ENCODE data around the gene SYNE2. TPM values are rescaled to one million over a fixed set of nuclear protein-coding genes. Genes with fewer than 3 reads are reported as not detected.

SYNE2 gene
- total RNA-seq, 1 donor from 2014 or later = 81.4 TPM

DNA sequence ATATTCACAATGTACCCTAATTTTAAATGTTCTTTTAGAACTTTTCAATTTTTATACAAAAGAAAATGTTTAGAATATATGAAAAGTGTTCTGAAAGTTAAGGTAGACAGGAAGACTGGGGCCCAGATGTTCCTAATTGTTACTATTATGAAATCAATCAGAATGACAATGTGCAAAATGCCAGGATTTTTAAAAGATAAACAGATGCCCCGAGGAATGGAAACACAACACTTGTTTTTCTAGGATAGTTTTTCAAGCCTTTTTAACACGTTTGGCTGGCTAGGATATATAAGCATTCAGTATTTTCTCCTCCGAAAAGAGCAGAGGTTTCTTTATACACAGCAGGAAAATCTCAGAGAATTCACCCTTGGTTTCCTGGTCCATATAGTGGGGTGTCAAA is 334.5 kb downstream of the SYNE2 start:
- Histone ChIP-seq H3K27ac (ENCODE audit: low read depth, low read length) (no peak overlapping the region), H3K9me3 (ENCODE audit: control insufficient read depth in 3 of 3, low read length in 3 of 3) (no peaks in the 10 kb centered on the region), H3K27me3 (ENCODE audit: control insufficient read depth in 3 of 3, insufficient read depth in 3 of 3, low read length in 3 of 3) (no peaks in the 10 kb centered on the region), H3K36me3 (ENCODE audit: control insufficient read depth in 3 of 3, insufficient read depth in 3 of 3, low read length in 3 of 3) (peaks cover 7 to 29% (median 21%) of the 10 kb centered on the region in 3 donors), H3K4me1 (ENCODE audit: control insufficient read depth in 3 of 3, insufficient read depth in 3 of 3, low read length in 3 of 3) (peaks cover 0 to 4% (median 0%) of the 10 kb centered on the region in 3 donors), H3K4me3 (ENCODE audit: low read length in 3 of 3) (no peak overlapping the region), H3K9ac (ENCODE audit: low read depth in 1 of 3, low read length in 3 of 3) (no peak overlapping the region)

DNA sequence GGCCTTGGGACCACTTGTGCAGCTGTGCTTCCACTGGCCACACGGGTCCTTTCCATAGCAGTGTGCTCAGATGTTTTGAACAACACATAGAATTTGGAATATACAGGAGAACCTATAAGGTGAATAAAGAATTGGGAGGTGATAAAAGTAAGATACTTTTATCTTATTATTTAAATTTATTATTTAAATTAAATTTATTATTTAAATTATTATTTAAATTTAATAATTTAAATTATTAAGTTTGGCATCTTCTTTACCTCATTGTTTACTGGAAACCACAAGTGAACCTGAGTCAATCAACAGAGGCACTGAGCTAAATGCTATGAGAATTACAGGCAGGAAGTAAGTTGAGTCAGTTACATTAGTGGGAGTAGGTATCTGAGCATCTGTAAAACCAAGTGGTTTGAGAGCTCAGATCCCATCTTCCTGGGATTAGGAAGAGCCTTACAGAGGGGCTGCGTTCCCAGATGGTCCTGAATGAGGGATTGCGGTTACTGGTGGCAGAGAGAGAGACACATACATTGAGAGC is 338.2 kb downstream of the SYNE2 start:
- no peak overlapping the region for H3K27ac ChIP-seq (ENCODE audit: low read depth, low read length)
- no peaks in the 10 kb centered on the region for H3K9me3 ChIP-seq (ENCODE audit: control insufficient read depth in 3 of 3, low read length in 3 of 3)
- H3K27me3 ChIP-seq (ENCODE audit: control insufficient read depth in 3 of 3, insufficient read depth in 3 of 3, low read length in 3 of 3) = no peaks in the 10 kb centered on the region
- H3K4me1 ChIP-seq (ENCODE audit: control insufficient read depth in 3 of 3, insufficient read depth in 3 of 3, low read length in 3 of 3) = peaks cover 2 to 10% (median 3%) of the 10 kb centered on the region in 3 donors
- no peak overlapping the region for H3K9ac ChIP-seq (ENCODE audit: low read depth in 1 of 3, low read length in 3 of 3)
- no peak overlapping the region for H3K4me3 ChIP-seq (ENCODE audit: low read length in 3 of 3)
- H3K36me3 ChIP-seq (ENCODE audit: control insufficient read depth in 3 of 3, insufficient read depth in 3 of 3, low read length in 3 of 3) = peaks cover 7 to 23% (median 20%) of the 10 kb centered on the region in 3 donors

DNA sequence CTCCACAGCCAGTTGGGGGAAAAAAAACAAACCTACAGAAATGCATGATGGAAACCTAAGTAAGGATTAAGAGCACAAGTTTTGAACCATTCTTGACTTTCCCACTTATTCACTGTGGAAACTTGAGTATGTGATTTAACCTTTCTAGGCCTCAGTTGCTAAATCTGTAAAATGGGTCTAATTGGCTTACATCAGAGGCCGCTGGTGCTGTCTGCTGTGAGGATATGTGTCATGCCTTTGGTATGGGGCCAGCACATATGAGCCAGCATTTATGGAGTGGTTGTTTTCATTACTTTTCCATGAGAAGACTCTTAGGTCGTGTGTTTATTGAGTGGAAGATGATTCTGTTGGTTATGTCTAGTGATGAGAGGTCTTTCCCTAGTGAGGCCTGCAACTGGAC is 339.0 kb downstream of the SYNE2 start:
- no peaks in the 10 kb centered on the region for H3K9me3 ChIP-seq (ENCODE audit: control insufficient read depth in 3 of 3, low read length in 3 of 3)
- H3K4me1 ChIP-seq (ENCODE audit: control insufficient read depth in 3 of 3, insufficient read depth in 3 of 3, low read length in 3 of 3) = peaks cover 2 to 15% (median 3%) of the 10 kb centered on the region in 3 donors
- no peak overlapping the region for H3K9ac ChIP-seq (ENCODE audit: low read depth in 1 of 3, low read length in 3 of 3)
- H3K4me3 ChIP-seq (ENCODE audit: low read length in 3 of 3) = no peak overlapping the region
- H3K36me3 ChIP-seq (ENCODE audit: control insufficient read depth in 3 of 3, insufficient read depth in 3 of 3, low read length in 3 of 3) = peaks cover 3 to 19% (median 14%) of the 10 kb centered on the region in 3 donors
- no peaks in the 10 kb centered on the region for H3K27me3 ChIP-seq (ENCODE audit: control insufficient read depth in 3 of 3, insufficient read depth in 3 of 3, low read length in 3 of 3)
- H3K27ac ChIP-seq (ENCODE audit: low read depth, low read length) = no peak overlapping the region

DNA sequence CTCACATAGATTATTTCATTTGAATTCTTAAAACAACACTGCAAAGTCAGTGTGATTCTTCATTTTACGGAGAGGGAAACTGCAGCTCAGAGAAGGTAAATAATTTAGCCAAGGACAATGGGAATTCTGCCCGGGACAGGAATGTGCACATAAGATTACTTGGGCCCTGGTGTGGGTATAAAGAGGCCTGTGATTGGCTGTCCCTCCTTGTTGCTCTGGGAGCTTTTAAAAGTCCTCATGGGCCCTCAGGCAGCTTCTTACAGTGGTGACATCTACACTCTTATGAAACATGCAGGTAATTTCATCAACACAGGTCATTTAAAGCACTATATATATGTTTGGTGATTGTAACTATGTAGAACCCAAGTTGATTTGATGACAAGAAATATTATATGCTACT is 341.0 kb downstream of the SYNE2 start:
- no peaks in the 10 kb centered on the region for H3K9me3 ChIP-seq (ENCODE audit: control insufficient read depth in 3 of 3, low read length in 3 of 3)
- no peak overlapping the region for H3K27ac ChIP-seq (ENCODE audit: low read depth, low read length)
- H3K4me3 ChIP-seq (ENCODE audit: low read length in 3 of 3) = no peak overlapping the region
- no peaks in the 10 kb centered on the region for H3K27me3 ChIP-seq (ENCODE audit: control insufficient read depth in 3 of 3, insufficient read depth in 3 of 3, low read length in 3 of 3)
- H3K9ac ChIP-seq (ENCODE audit: low read depth in 1 of 3, low read length in 3 of 3) = no peak overlapping the region
- H3K36me3 ChIP-seq (ENCODE audit: control insufficient read depth in 3 of 3, insufficient read depth in 3 of 3, low read length in 3 of 3) = peaks cover 3 to 8% (median 8%) of the 10 kb centered on the region in 3 donors
- peaks cover 7 to 27% (median 17%) of the 10 kb centered on the region in 3 donors for H3K4me1 ChIP-seq (ENCODE audit: control insufficient read depth in 3 of 3, insufficient read depth in 3 of 3, low read length in 3 of 3)

DNA sequence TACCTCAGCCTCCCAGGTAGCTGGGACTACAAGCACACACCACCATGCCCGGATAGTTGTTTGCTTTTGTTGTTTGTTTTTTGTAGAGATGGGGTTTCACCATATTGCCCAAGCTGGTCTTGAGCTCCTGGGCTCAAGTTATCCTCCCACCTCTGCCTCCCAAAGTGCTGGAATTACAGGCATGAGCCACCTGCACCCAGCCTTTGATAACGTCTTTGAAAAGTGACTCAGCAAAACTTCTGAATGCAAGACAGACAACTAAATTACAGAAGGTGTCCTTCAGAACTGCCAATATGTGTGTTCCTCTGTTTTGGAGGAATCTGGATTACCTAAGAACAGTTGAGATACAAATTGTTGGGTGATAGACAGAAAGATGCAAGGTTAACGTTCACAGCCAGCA is 341.6 kb downstream of the SYNE2 start:
- Histone ChIP-seq H3K4me3 (ENCODE audit: low read length in 3 of 3) (no peak overlapping the region), H3K9me3 (ENCODE audit: control insufficient read depth in 3 of 3, low read length in 3 of 3) (no peaks in the 10 kb centered on the region), H3K27me3 (ENCODE audit: control insufficient read depth in 3 of 3, insufficient read depth in 3 of 3, low read length in 3 of 3) (no peaks in the 10 kb centered on the region), H3K4me1 (ENCODE audit: control insufficient read depth in 3 of 3, insufficient read depth in 3 of 3, low read length in 3 of 3) (peaks cover 7 to 32% (median 17%) of the 10 kb centered on the region in 3 donors), H3K9ac (ENCODE audit: low read depth in 1 of 3, low read length in 3 of 3) (no peak overlapping the region), H3K27ac (ENCODE audit: low read depth, low read length) (no peak overlapping the region), H3K36me3 (ENCODE audit: control insufficient read depth in 3 of 3, insufficient read depth in 3 of 3, low read length in 3 of 3) (peaks cover 3 to 8% (median 6%) of the 10 kb centered on the region in 3 donors)

DNA sequence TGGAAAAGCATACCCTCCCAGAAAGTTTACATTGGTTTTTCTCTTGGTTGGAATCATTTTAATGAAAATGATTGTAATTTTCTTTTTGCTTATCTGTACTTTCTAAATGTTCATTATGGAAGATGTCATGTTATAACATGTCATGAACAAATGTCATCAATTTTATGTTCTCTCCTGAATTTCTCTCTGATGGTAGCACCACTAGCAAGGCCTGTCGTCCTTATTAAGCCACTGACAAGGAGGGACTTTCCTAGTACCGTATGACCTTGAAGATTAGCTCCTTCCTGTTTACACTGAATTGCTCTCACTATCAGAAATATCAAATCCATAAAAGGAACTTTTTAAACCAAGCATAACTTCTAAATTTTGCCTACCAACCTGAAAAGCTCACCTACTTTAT is 342.4 kb downstream of the SYNE2 start:
- Histone ChIP-seq H3K9ac (ENCODE audit: low read depth in 1 of 3, low read length in 3 of 3) (no peak overlapping the region), H3K27ac (ENCODE audit: low read depth, low read length) (no peak overlapping the region), H3K4me1 (ENCODE audit: control insufficient read depth in 3 of 3, insufficient read depth in 3 of 3, low read length in 3 of 3) (peaks cover 8 to 33% (median 21%) of the 10 kb centered on the region in 3 donors), H3K9me3 (ENCODE audit: control insufficient read depth in 3 of 3, low read length in 3 of 3) (no peaks in the 10 kb centered on the region), H3K36me3 (ENCODE audit: control insufficient read depth in 3 of 3, insufficient read depth in 3 of 3, low read length in 3 of 3) (peaks cover 0 to 3% (median 2%) of the 10 kb centered on the region in 3 donors), H3K4me3 (ENCODE audit: low read length in 3 of 3) (no peak overlapping the region), H3K27me3 (ENCODE audit: control insufficient read depth in 3 of 3, insufficient read depth in 3 of 3, low read length in 3 of 3) (no peaks in the 10 kb centered on the region)

DNA sequence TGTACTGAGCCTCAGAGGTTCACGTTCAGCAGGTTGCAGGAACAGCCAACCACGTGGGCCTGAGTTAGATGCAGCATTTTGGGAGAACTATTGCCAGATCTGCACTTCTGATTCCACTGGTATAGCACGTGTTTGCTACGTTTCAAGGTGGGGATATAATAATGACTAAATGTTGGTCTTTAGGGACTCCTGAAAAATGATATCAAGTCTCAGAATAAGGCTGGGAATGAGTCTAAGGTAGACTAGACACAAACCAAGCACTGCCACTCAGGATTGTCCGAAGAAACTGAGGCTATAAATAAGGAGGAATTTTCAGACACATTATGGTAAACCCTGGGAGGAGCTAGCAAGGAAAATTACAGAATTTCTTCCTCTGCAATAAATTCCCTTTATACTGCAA is 343.3 kb downstream of the SYNE2 start:
- no peaks in the 10 kb centered on the region for H3K27me3 ChIP-seq (ENCODE audit: control insufficient read depth in 3 of 3, insufficient read depth in 3 of 3, low read length in 3 of 3)
- H3K4me1 ChIP-seq (ENCODE audit: control insufficient read depth in 3 of 3, insufficient read depth in 3 of 3, low read length in 3 of 3) = peaks cover 16 to 41% (median 30%) of the 10 kb centered on the region in 3 donors
- H3K27ac ChIP-seq (ENCODE audit: low read depth, low read length) = no peak overlapping the region
- no peak overlapping the region for H3K4me3 ChIP-seq (ENCODE audit: low read length in 3 of 3)
- H3K9ac ChIP-seq (ENCODE audit: low read depth in 1 of 3, low read length in 3 of 3) = no peak overlapping the region
- H3K9me3 ChIP-seq (ENCODE audit: control insufficient read depth in 3 of 3, low read length in 3 of 3) = no peaks in the 10 kb centered on the region
- H3K36me3 ChIP-seq (ENCODE audit: control insufficient read depth in 3 of 3, insufficient read depth in 3 of 3, low read length in 3 of 3) = peaks cover 0 to 2% (median 0%) of the 10 kb centered on the region in 3 donors

DNA sequence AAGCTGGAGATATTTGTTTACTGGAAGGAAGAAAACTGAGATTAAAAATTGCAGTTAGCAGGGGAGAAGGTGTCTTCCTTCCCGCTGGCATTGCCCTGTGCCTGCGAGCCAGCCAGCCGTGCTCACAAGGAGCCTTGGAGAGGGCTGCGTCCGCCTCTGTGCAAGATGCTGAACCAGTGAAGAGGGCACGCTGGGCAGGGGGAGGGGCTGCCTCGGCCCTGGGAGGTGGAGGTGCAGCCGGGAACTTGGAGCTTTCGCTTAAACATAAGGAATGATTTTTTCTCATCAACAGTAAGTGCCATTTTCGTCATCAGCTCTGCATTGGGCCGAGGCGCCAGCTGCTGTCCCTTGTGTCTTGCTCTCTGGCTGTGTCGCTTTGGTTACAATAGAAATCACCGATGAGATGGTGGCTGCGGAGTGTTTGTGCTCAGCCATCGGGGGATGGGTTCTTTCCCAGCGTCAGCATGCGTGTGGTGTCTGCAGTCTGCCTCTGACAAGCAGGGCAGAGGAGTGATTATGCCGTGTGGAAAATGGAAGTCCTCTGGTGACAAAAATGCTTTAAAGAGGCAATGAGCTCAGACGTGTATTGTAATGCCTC is 344.1 kb downstream of the SYNE2 start:
- Histone ChIP-seq H3K4me1 (ENCODE audit: control insufficient read depth in 3 of 3, insufficient read depth in 3 of 3, low read length in 3 of 3) (peaks cover 16 to 41% (median 32%) of the 10 kb centered on the region in 3 donors), H3K36me3 (ENCODE audit: control insufficient read depth in 3 of 3, insufficient read depth in 3 of 3, low read length in 3 of 3) (peaks cover 0 to 1% (median 0%) of the 10 kb centered on the region in 3 donors), H3K9me3 (ENCODE audit: control insufficient read depth in 3 of 3, low read length in 3 of 3) (no peaks in the 10 kb centered on the region), H3K27me3 (ENCODE audit: control insufficient read depth in 3 of 3, insufficient read depth in 3 of 3, low read length in 3 of 3) (no peaks in the 10 kb centered on the region), H3K4me3 (ENCODE audit: low read length in 3 of 3) (peak overlapping the region; percentile 50 to 71 (median 70)), H3K9ac (ENCODE audit: low read depth in 1 of 3, low read length in 3 of 3) (peak overlapping the region; percentile 2 to 82 (median 55)), H3K27ac (ENCODE audit: low read depth, low read length) (peak overlapping the region; percentile 42)

DNA sequence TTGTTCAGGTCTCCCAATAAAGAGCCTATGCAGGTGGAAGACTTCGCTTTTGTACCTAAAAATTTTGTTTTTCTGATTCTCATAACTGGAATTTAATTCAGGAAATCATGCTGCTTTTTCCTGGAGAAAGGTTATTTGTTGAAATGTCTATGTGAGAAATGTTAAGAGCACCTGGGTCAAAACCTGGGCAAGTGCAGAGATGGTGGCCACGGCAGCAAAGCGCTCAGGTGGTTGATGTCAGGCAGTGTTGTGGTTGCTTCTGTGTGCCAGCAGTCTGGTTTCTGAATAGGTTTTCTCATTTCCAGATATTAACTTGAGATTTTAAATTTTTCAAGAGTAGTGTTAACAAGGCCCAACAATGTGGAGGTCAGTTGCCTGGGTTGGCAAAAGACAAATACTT is 345.2 kb downstream of the SYNE2 start:
- peaks cover 0 to 5% (median 0%) of the 10 kb centered on the region in 3 donors for H3K36me3 ChIP-seq (ENCODE audit: control insufficient read depth in 3 of 3, insufficient read depth in 3 of 3, low read length in 3 of 3)
- H3K27me3 ChIP-seq (ENCODE audit: control insufficient read depth in 3 of 3, insufficient read depth in 3 of 3, low read length in 3 of 3) = no peaks in the 10 kb centered on the region
- peaks cover 16 to 41% (median 32%) of the 10 kb centered on the region in 3 donors for H3K4me1 ChIP-seq (ENCODE audit: control insufficient read depth in 3 of 3, insufficient read depth in 3 of 3, low read length in 3 of 3)
- H3K4me3 ChIP-seq (ENCODE audit: low read length in 3 of 3) = no peak overlapping the region
- no peaks in the 10 kb centered on the region for H3K9me3 ChIP-seq (ENCODE audit: control insufficient read depth in 3 of 3, low read length in 3 of 3)
- no peak overlapping the region for H3K9ac ChIP-seq (ENCODE audit: low read depth in 1 of 3, low read length in 3 of 3)
- peak overlapping the region; percentile 42 for H3K27ac ChIP-seq (ENCODE audit: low read depth, low read length)

DNA sequence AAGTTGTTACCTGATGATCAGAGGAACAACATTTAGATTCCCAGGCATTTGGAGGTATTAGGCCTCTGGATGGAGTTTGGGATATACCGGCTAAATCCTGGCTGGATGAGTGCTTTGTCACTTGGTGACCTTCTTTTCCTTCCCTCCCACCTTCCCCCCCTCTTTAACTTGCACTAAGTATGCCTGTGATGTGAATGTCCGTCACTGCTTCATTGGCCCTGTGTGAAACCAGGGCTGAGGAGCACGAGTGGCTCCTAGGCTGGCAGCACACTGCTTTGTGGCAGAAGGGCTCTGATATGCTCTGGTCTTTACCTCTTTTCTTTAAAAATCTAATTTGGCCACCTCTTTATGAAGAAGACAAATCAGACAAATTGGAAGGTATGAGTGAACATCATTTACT is 345.7 kb downstream of the SYNE2 start:
- no peaks in the 10 kb centered on the region for H3K27me3 ChIP-seq (ENCODE audit: control insufficient read depth in 3 of 3, insufficient read depth in 3 of 3, low read length in 3 of 3)
- peaks cover 16 to 41% (median 32%) of the 10 kb centered on the region in 3 donors for H3K4me1 ChIP-seq (ENCODE audit: control insufficient read depth in 3 of 3, insufficient read depth in 3 of 3, low read length in 3 of 3)
- H3K9ac ChIP-seq (ENCODE audit: low read depth in 1 of 3, low read length in 3 of 3) = no peak overlapping the region
- H3K9me3 ChIP-seq (ENCODE audit: control insufficient read depth in 3 of 3, low read length in 3 of 3) = no peaks in the 10 kb centered on the region
- H3K36me3 ChIP-seq (ENCODE audit: control insufficient read depth in 3 of 3, insufficient read depth in 3 of 3, low read length in 3 of 3) = peaks cover 0 to 5% (median 0%) of the 10 kb centered on the region in 3 donors
- no peak overlapping the region for H3K4me3 ChIP-seq (ENCODE audit: low read length in 3 of 3)
- H3K27ac ChIP-seq (ENCODE audit: low read depth, low read length) = peak overlapping the region; percentile 6
